Measurements from ENCODE around the gene EVPL.

Gene EVPL

GRCh38 chr17:75996665-75997590 lies 30.2 kb downstream of the EVPL start:
- WGBS, 2 donors (ENCODE audit: extremely low coverage in 2 of 2, insufficient read length in 2 of 2, insufficient replicate concordance in 1 of 2) = no CpG with 5 or more reads among the region's 18 CpGs
- Histone ChIP-seq H2BK15ac (ENCODE audit: low read length) (no peak overlapping the region), H3K4me2 (ENCODE audit: insufficient read depth, low read length, poor library complexity, severe bottlenecking) (no peak overlapping the region)

GRCh38 chr17:75995385-75995925 lies 31.7 kb downstream of the EVPL start:
- H3K4me3 ChIP-seq (ENCODE audit: low read length in 2 of 2) = no peak overlapping the region
- H3K27ac ChIP-seq (replicated peaks; ENCODE audit: low read length) = no peak overlapping the region
- WGBS, 2 donors (ENCODE audit: extremely low coverage in 2 of 2, insufficient read length in 2 of 2, insufficient replicate concordance in 1 of 2) = no CpG with 5 or more reads among the region's 7 CpGs
- H2BK15ac ChIP-seq (ENCODE audit: low read length) = no peak overlapping the region
- no peak overlapping the region for H3K4me2 ChIP-seq (ENCODE audit: insufficient read depth, low read length, poor library complexity, severe bottlenecking)
- no peak overlapping the region for H3K18ac ChIP-seq (ENCODE audit: low read length)
- no peak for DNase-seq (ENCODE audit: low spot score)
- peaks cover 2% of the 10 kb centered on the region for H3K79me1 ChIP-seq (ENCODE audit: low read depth, low read length)
- no peak overlapping the region for H2AFZ ChIP-seq (ENCODE audit: low read length)
- no peak overlapping the region for H2BK5ac ChIP-seq (ENCODE audit: low read length)
- H3K4me1 ChIP-seq (ENCODE audit: control insufficient read depth in 2 of 2, insufficient read depth in 1 of 2, low read depth in 1 of 2, low read length in 2 of 2) = peaks cover 4 to 5% of the 10 kb centered on the region in 2 donors
- H3K14ac ChIP-seq (ENCODE audit: low read length) = no peak overlapping the region
- H2AK5ac ChIP-seq (ENCODE audit: low read depth, low read length) = no peak overlapping the region
- no peak overlapping the region for H2BK12ac ChIP-seq (ENCODE audit: low read length)
- no peaks in the 10 kb centered on the region for H3K27me3 ChIP-seq (ENCODE audit: control insufficient read depth in 3 of 3, insufficient read depth in 3 of 3, low read depth in 1 of 3, low read length in 3 of 3)
- H3K9ac ChIP-seq (ENCODE audit: low read depth, low read length, poor library complexity) = no peak overlapping the region
- H3K4ac ChIP-seq (ENCODE audit: low read length) = no peak overlapping the region
- no peak overlapping the region for H4K91ac ChIP-seq (ENCODE audit: low read depth, low read length, poor library complexity)
- no peaks in the 10 kb centered on the region for H3K9me3 ChIP-seq (replicated peaks in 1 of 2; ENCODE audit: control insufficient read depth in 2 of 2, insufficient read depth in 1 of 2, low read depth in 1 of 2, low read length in 2 of 2)
- H4K8ac ChIP-seq (ENCODE audit: low read depth, low read length) = no peak overlapping the region
- H3K36me3 ChIP-seq (replicated peaks in 1 of 2; ENCODE audit: control insufficient read depth in 2 of 2, insufficient read depth in 2 of 2, low read length in 2 of 2) = peaks cover 2 to 25% of the 10 kb centered on the region in 2 donors
- H2BK120ac ChIP-seq (ENCODE audit: low read depth, low read length) = no peak overlapping the region
- no peak overlapping the region for H3K23ac ChIP-seq (ENCODE audit: low read depth, low read length, poor library complexity)

More at GRCh38 chr17:75996665-75997590, 30.2 kb downstream of the EVPL start:
- Histone ChIP-seq H2BK12ac (ENCODE audit: low read length) (no peak overlapping the region), H3K18ac (ENCODE audit: low read length) (peak overlapping the region; percentile 38), H2BK5ac (ENCODE audit: low read length) (peak overlapping the region; percentile 90), H2AFZ (ENCODE audit: low read length) (peak overlapping the region; percentile 73), H2BK120ac (ENCODE audit: low read depth, low read length) (no peak overlapping the region), H3K36me3 (replicated peaks in 1 of 2; ENCODE audit: control insufficient read depth in 2 of 2, insufficient read depth in 2 of 2, low read length in 2 of 2) (peaks cover 0 to 17% of the 10 kb centered on the region in 2 donors), H3K4ac (ENCODE audit: low read length) (no peak overlapping the region), H4K91ac (ENCODE audit: low read depth, low read length, poor library complexity) (no peak overlapping the region), H4K8ac (ENCODE audit: low read depth, low read length) (no peak overlapping the region), H3K79me1 (ENCODE audit: low read depth, low read length) (peaks cover 2% of the 10 kb centered on the region), H3K4me1 (ENCODE audit: control insufficient read depth in 2 of 2, insufficient read depth in 1 of 2, low read depth in 1 of 2, low read length in 2 of 2) (peaks cover 4 to 7% of the 10 kb centered on the region in 2 donors), H3K14ac (ENCODE audit: low read length) (peak overlapping the region; percentile 56), H3K9ac (ENCODE audit: low read depth, low read length, poor library complexity) (no peak overlapping the region), H3K9me3 (replicated peaks in 1 of 2; ENCODE audit: control insufficient read depth in 2 of 2, insufficient read depth in 1 of 2, low read depth in 1 of 2, low read length in 2 of 2) (no peaks in the 10 kb centered on the region), H2AK5ac (ENCODE audit: low read depth, low read length) (no peak overlapping the region), H3K27ac (replicated peaks; ENCODE audit: low read length) (no peak overlapping the region), H3K23ac (ENCODE audit: low read depth, low read length, poor library complexity) (peak overlapping the region; percentile 55), H3K27me3 (ENCODE audit: control insufficient read depth in 3 of 3, insufficient read depth in 3 of 3, low read depth in 1 of 3, low read length in 3 of 3) (no peaks in the 10 kb centered on the region), H3K4me3 (ENCODE audit: low read length in 2 of 2) (no peak overlapping the region)
- DNase-seq (ENCODE audit: low spot score) = no peak

GRCh38 chr17:75994802-75995370 lies 32.2 kb downstream of the EVPL start:
- H2BK15ac ChIP-seq (ENCODE audit: low read length) = no peak overlapping the region
- no peak overlapping the region for H3K23ac ChIP-seq (ENCODE audit: low read depth, low read length, poor library complexity)
- no peak overlapping the region for H2AK5ac ChIP-seq (ENCODE audit: low read depth, low read length)
- no peak overlapping the region for H3K9ac ChIP-seq (ENCODE audit: low read depth, low read length, poor library complexity)
- H3K27me3 ChIP-seq (ENCODE audit: control insufficient read depth in 3 of 3, insufficient read depth in 3 of 3, low read depth in 1 of 3, low read length in 3 of 3) = no peaks in the 10 kb centered on the region
- H3K4me3 ChIP-seq (ENCODE audit: low read length in 2 of 2) = no peak overlapping the region
- no peak overlapping the region for H3K4me2 ChIP-seq (ENCODE audit: insufficient read depth, low read length, poor library complexity, severe bottlenecking)
- peaks cover under 1% of the 10 kb centered on the region for H3K79me1 ChIP-seq (ENCODE audit: low read depth, low read length)
- H2BK12ac ChIP-seq (ENCODE audit: low read length) = no peak overlapping the region
- no peak overlapping the region for H3K4ac ChIP-seq (ENCODE audit: low read length)
- no peak overlapping the region for H4K91ac ChIP-seq (ENCODE audit: low read depth, low read length, poor library complexity)
- no peak for DNase-seq (ENCODE audit: low spot score)
- H2BK5ac ChIP-seq (ENCODE audit: low read length) = no peak overlapping the region
- no peaks in the 10 kb centered on the region for H3K9me3 ChIP-seq (replicated peaks in 1 of 2; ENCODE audit: control insufficient read depth in 2 of 2, insufficient read depth in 1 of 2, low read depth in 1 of 2, low read length in 2 of 2)
- peaks cover 1 to 4% of the 10 kb centered on the region in 2 donors for H3K4me1 ChIP-seq (ENCODE audit: control insufficient read depth in 2 of 2, insufficient read depth in 1 of 2, low read depth in 1 of 2, low read length in 2 of 2)
- H3K36me3 ChIP-seq (replicated peaks in 1 of 2; ENCODE audit: control insufficient read depth in 2 of 2, insufficient read depth in 2 of 2, low read length in 2 of 2) = peaks cover 2 to 25% of the 10 kb centered on the region in 2 donors
- WGBS, 2 donors (ENCODE audit: extremely low coverage in 2 of 2, insufficient read length in 2 of 2, insufficient replicate concordance in 1 of 2) = no CpG with 5 or more reads among the region's 5 CpGs
- no peak overlapping the region for H3K14ac ChIP-seq (ENCODE audit: low read length)
- H3K18ac ChIP-seq (ENCODE audit: low read length) = no peak overlapping the region
- H3K27ac ChIP-seq (replicated peaks; ENCODE audit: low read length) = no peak overlapping the region
- no peak overlapping the region for H2BK120ac ChIP-seq (ENCODE audit: low read depth, low read length)
- no peak overlapping the region for H4K8ac ChIP-seq (ENCODE audit: low read depth, low read length)
- no peak overlapping the region for H2AFZ ChIP-seq (ENCODE audit: low read length)

- no peak overlapping the region for H2BK12ac ChIP-seq (ENCODE audit: low read length)
- no peak overlapping the region for H3K4me3 ChIP-seq (ENCODE audit: low read length in 2 of 2)
- no peak overlapping the region for H4K8ac ChIP-seq (ENCODE audit: low read depth, low read length)
- no peak overlapping the region for H2BK5ac ChIP-seq (ENCODE audit: low read length)
- no peak overlapping the region for H3K4me2 ChIP-seq (ENCODE audit: insufficient read depth, low read length, poor library complexity, severe bottlenecking)
- DNase-seq (ENCODE audit: low spot score) = no peak
- no peak overlapping the region for H3K4ac ChIP-seq (ENCODE audit: low read length)
- no CpG with 5 or more reads among the region's 9 CpGs for WGBS, 2 donors (ENCODE audit: extremely low coverage in 2 of 2, insufficient read length in 2 of 2, insufficient replicate concordance in 1 of 2)
- no peak overlapping the region for H3K18ac ChIP-seq (ENCODE audit: low read length)
- H3K27me3 ChIP-seq (ENCODE audit: control insufficient read depth in 3 of 3, insufficient read depth in 3 of 3, low read depth in 1 of 3, low read length in 3 of 3) = no peaks in the 10 kb centered on the region
- H2AK5ac ChIP-seq (ENCODE audit: low read depth, low read length) = no peak overlapping the region
- no peak overlapping the region for H3K9ac ChIP-seq (ENCODE audit: low read depth, low read length, poor library complexity)
- peaks cover 2 to 29% of the 10 kb centered on the region in 2 donors for H3K36me3 ChIP-seq (replicated peaks in 1 of 2; ENCODE audit: control insufficient read depth in 2 of 2, insufficient read depth in 2 of 2, low read length in 2 of 2)
- no peak overlapping the region for H3K14ac ChIP-seq (ENCODE audit: low read length)
- no peak overlapping the region for H4K91ac ChIP-seq (ENCODE audit: low read depth, low read length, poor library complexity)
- no peak overlapping the region for H2AFZ ChIP-seq (ENCODE audit: low read length)
- no peak overlapping the region for H2BK15ac ChIP-seq (ENCODE audit: low read length)
- no peak overlapping the region for H3K23ac ChIP-seq (ENCODE audit: low read depth, low read length, poor library complexity)
- no peak overlapping the region for H3K27ac ChIP-seq (replicated peaks; ENCODE audit: low read length)
- no peaks in the 10 kb centered on the region for H3K4me1 ChIP-seq (ENCODE audit: control insufficient read depth in 2 of 2, insufficient read depth in 1 of 2, low read depth in 1 of 2, low read length in 2 of 2)
- no peaks in the 10 kb centered on the region for H3K79me1 ChIP-seq (ENCODE audit: low read depth, low read length)
- no peak overlapping the region for H2BK120ac ChIP-seq (ENCODE audit: low read depth, low read length)
- no peaks in the 10 kb centered on the region for H3K9me3 ChIP-seq (replicated peaks in 1 of 2; ENCODE audit: control insufficient read depth in 2 of 2, insufficient read depth in 1 of 2, low read depth in 1 of 2, low read length in 2 of 2)
Measured at GRCh38 chr17:75991396-75991795, 35.7 kb downstream of the EVPL start.
